Measurements from ENCODE around the gene PIAS4. TPM values are rescaled to one million over a fixed set of nuclear protein-coding genes. Genes with fewer than 3 reads are reported as not detected.

PIAS4 gene
- total and polyA plus RNA-seq, 2 donors (not counting 3 experiments of a cell fraction or from before 2014, with no cell fraction given), result 26.2 to 46.2 TPM

DNA sequence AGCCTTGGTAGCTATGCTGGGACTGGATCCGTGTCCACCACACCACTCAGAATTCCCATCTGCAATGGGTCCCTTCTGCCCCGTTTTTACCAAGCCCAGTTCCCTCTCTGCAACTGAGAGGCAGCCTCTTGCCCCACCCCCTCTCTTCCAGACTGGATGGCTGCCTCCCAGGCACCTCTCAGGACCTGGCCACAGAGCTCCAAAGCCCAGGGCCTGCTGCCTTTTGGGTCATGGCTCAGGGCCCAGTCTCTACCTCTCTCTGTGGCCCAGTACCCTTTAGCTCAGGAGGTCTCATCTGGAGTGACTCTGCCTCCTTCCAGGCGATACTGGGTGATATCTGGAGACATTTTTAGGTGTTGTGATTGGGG, 69.5 kb downstream of the PIAS4 start:
- Histone ChIP-seq H3K4me3 (replicated peaks in 1 of 3; ENCODE audit: insufficient read depth in 1 of 3, low read depth in 1 of 3, low read length in 3 of 3) (no peak overlapping the region), H3K36me3 (ENCODE audit: control insufficient read depth in 2 of 2, extremely low read depth in 1 of 2, insufficient read depth in 2 of 2, low read length in 2 of 2) (no peaks in the 10 kb centered on the region), H4K20me1 (replicated peaks; ENCODE audit: control insufficient read depth, extremely low read depth, insufficient read depth, low read length) (no peaks in the 10 kb centered on the region), H3K9me1 (replicated peaks; ENCODE audit: control insufficient read depth, extremely low read depth, insufficient read depth, low read length) (no peaks in the 10 kb centered on the region), H2AFZ (ENCODE audit: low read depth, low read length) (no peak overlapping the region), H3K27me3 (ENCODE audit: control insufficient read depth in 2 of 2, insufficient read depth in 2 of 2, low read length in 2 of 2) (no peaks in the 10 kb centered on the region), H3K4me1 (ENCODE audit: control insufficient read depth, extremely low read depth, insufficient read depth, low read length) (peaks cover 6% of the 10 kb centered on the region), H3K4me2 (ENCODE audit: insufficient read depth, low read length) (no peak overlapping the region), H3K9ac (replicated peaks; ENCODE audit: extremely low read depth, insufficient read depth, low read length) (no peak overlapping the region), H3K27ac (ENCODE audit: insufficient read depth, low read depth, low read length) (no peak overlapping the region), H3K9me3 (replicated peaks; ENCODE audit: control insufficient read depth, insufficient read depth, low read length) (no peaks in the 10 kb centered on the region), H3K79me2 (ENCODE audit: control insufficient read depth, insufficient read depth, low read length) (no peaks in the 10 kb centered on the region)
- dilution Hi-C loops (cut with MboI; ENCODE audit: extremely low pct_ligation_motif_present, low sequenced_read_pairs) (no loop called here), intact Hi-C loops (cut with micrococcal nuclease) (no loop called here)
- no peak for FAIRE-seq
- no TSS peak for BruUV-seq (replicated peaks)
- CTCF ChIA-PET, result interaction anchor here (1.0 to 3.3 kb wide), 4 partner anchors 12 to 89 kb away, joined by 3 to 13 read pairs (median 4); no protein-coding TSS in a partner anchor
- POLR2A ChIA-PET, result interaction anchor here (0.5 to 1.3 kb wide), 3 partner anchors 10 to 58 kb away, joined by 3 to 7 read pairs (median 4); no protein-coding TSS in a partner anchor
- no peak for DNase-seq (ENCODE audit: low read depth, low spot score)
- TF ChIP-seq, protein P1, sequence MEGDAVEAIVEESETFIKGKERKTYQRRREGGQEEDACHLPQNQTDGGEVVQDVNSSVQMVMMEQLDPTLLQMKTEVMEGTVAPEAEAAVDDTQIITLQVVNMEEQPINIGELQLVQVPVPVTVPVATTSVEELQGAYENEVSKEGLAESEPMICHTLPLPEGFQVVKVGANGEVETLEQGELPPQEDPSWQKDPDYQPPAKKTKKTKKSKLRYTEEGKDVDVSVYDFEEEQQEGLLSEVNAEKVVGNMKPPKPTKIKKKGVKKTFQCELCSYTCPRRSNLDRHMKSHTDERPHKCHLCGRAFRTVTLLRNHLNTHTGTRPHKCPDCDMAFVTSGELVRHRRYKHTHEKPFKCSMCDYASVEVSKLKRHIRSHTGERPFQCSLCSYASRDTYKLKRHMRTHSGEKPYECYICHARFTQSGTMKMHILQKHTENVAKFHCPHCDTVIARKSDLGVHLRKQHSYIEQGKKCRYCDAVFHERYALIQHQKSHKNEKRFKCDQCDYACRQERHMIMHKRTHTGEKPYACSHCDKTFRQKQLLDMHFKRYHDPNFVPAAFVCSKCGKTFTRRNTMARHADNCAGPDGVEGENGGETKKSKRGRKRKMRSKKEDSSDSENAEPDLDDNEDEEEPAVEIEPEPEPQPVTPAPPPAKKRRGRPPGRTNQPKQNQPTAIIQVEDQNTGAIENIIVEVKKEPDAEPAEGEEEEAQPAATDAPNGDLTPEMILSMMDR (IDR thresholded peaks at IDR 0.05; ENCODE audit: extremely low read depth in 1 of 2, insufficient read depth in 1 of 2, low read depth in 1 of 2, low read length in 2 of 2), result no peak
- TF ChIP-seq EZH2 (IDR thresholded peaks at IDR 0.05; ENCODE audit: borderline replicate concordance, low read depth, low read length, severe bottlenecking) (no peak), MYC (IDR thresholded peaks at IDR 0.05; ENCODE audit: low read depth, low read length) (no peak), JUN (IDR thresholded peaks at IDR 0.05; ENCODE audit: borderline replicate concordance, insufficient read depth, insufficient read length, low read depth) (no peak), POLR2A (IDR thresholded peaks at IDR 0.05; ENCODE audit: low read depth, low read length) (no peak), POLR2AphosphoS5 (IDR thresholded peaks at IDR 0.05; ENCODE audit: insufficient read depth, low read depth, low read length) (no peak), FOS (IDR thresholded peaks at IDR 0.05; ENCODE audit: borderline replicate concordance, insufficient read depth, low read length) (no peak)
